GM12878 (cell line): ENCODE measurements around the gene TCERG1L. TPM values are rescaled to one million over a fixed set of nuclear protein-coding genes. Genes with fewer than 3 reads are reported as not detected.

Experiments used
- EZH2 ChIP-seq: IDR thresholded peaks from 2 replicates; pipeline ENCODE4 v1.6.1; 2012; ENCODE audit warnings: low read depth, mild to moderate bottlenecking, control low read depth, inconsistent platforms, low read length, borderline replicate concordance; ENCODE audit not compliant: control insufficient read depth
- JUNB ChIP-seq: IDR thresholded peaks from 2 replicates; pipeline ENCODE4 v1.6.1; 2016; ENCODE audit warnings: antibody characterized with exemption, mild to moderate bottlenecking
- KDM1A ChIP-seq: fragments of 200-600 bp; sonication (generic); IDR thresholded peaks from 2 replicates; pipeline ENCODE4 v1.6.1; 2016; ENCODE audit warnings: borderline replicate concordance
- MEF2A ChIP-seq: IDR thresholded peaks from 2 replicates; pipeline ENCODE4 v1.6.1; 2011; ENCODE audit warnings: low read depth, mild to moderate bottlenecking, low read length, moderate library complexity; ENCODE audit not compliant: insufficient read depth
- PKNOX1 ChIP-seq: fragments of 450-650 bp; IDR thresholded peaks from 2 replicates; pipeline ENCODE4 v1.6.1; 2016; ENCODE audit warnings: mild to moderate bottlenecking
- PRDM15 ChIP-seq: fragments of 450-650 bp; formaldehyde crosslinking; IDR thresholded peaks from 2 replicates; pipeline ENCODE4 v1.4.0; 2020; ENCODE audit warnings: mild to moderate bottlenecking, moderate library complexity
- polyA plus RNA-seq, 11 experiments: library from polyadenylated mRNA; depleted of rRNA in 4 of 11; unstranded in 6 of 11; stranded (reverse) in 5 of 11; fragments of >200 nt; fragmentation: Nextera tagmentation in 4 of 11; fragmentation: Illumina TruSeq in 1 of 11; extraction: Ambion mirVana in 4 of 11; extraction: Trizol in 1 of 11; gene quantifications; 1 replicate in 1 of 11; 2 replicates in 10 of 11; pipeline versions ENCODE4 v1.2.1 to v1.2.3, GENCODE V29; 2011 to 2016; ENCODE audit warnings: inconsistent platforms in 2 of 11, missing spikeins in 2 of 11, low read depth in 1 of 11
- total RNA-seq, 4 experiments: library from RNA; depleted of rRNA in 3 of 4; stranded (reverse); fragments of >200 nt in 3 of 4; fragmentation: Illumina TruSeq in 1 of 4; extraction: Trizol in 1 of 4; gene quantifications; 2 replicates each; pipeline versions ENCODE4 v1.2.1 to v1.2.3, GENCODE V29; 2013 to 2021

The TCERG1L gene
- total and polyA plus RNA-seq, 10 of the 15 experiments (the other 5 are each of a cell fraction or from before 2014, with no cell fraction given), result not detected

- TF ChIP-seq PRDM15 (CRISPR knock-in tag) (no peak), KDM1A (no peak), MEF2A (no peak), PKNOX1 (no peak), JUNB (no peak), EZH2 (no peak)
Measured at GRCh38 chr10:131271195-131271880, 40.2 kb downstream of the TCERG1L start (continued).
